Mesenchymal stem cell (in vitro differentiated cells and primary cell): ENCODE results near the gene SLC46A1.

ENCODE experiments used
- DNase-seq: peaks from one replicate; pipeline ENCODE4 v3.0.0-alpha.2; 2013
- H2AFZ ChIP-seq: one replicate; pipeline ENCODE4 v1.6.1; 2013; ENCODE audit warnings: low read depth, mild to moderate bottlenecking, control low read depth, inconsistent platforms, low read length, moderate library complexity
- H2AK5ac ChIP-seq: 2 replicates; pipeline ENCODE4 v1.6.1; 2013; ENCODE audit warnings: low read length, moderate library complexity, mild to moderate bottlenecking, inconsistent platforms; ENCODE audit not compliant: severe bottlenecking
- H2BK120ac ChIP-seq: one replicate; pipeline ENCODE4 v1.6.1; 2013; ENCODE audit warnings: low read depth, mild to moderate bottlenecking, inconsistent platforms, low read length, moderate library complexity
- H2BK12ac ChIP-seq, 2 experiments: one replicate each; pipeline ENCODE4 v1.6.1; 2013; ENCODE audit warnings: inconsistent platforms in 2 of 2, low read length in 2 of 2, mild to moderate bottlenecking in 2 of 2, moderate library complexity in 2 of 2, control low read depth in 1 of 2
- H2BK15ac ChIP-seq: one replicate; pipeline ENCODE4 v1.6.1; 2013; ENCODE audit warnings: mild to moderate bottlenecking, low read depth, inconsistent platforms; ENCODE audit not compliant: poor library complexity, severe bottlenecking
- H2BK5ac ChIP-seq: 2 replicates; pipeline ENCODE4 v1.6.1; 2013; ENCODE audit warnings: low read depth, mild to moderate bottlenecking, low read length, control low read depth, inconsistent platforms; ENCODE audit not compliant: poor library complexity, severe bottlenecking
- H3K14ac ChIP-seq, 2 experiments: one replicate each; pipeline ENCODE4 v1.6.1; 2013; ENCODE audit warnings: inconsistent platforms in 2 of 2, low read length in 2 of 2, control low read depth in 1 of 2, mild to moderate bottlenecking in 1 of 2, moderate library complexity in 1 of 2
- H3K18ac ChIP-seq, 2 experiments: one replicate each; pipeline ENCODE4 v1.6.1; 2013; ENCODE audit warnings: inconsistent platforms in 2 of 2, low read length in 2 of 2, control low read depth in 1 of 2, low read depth in 1 of 2, mild to moderate bottlenecking in 1 of 2
- H3K23ac ChIP-seq, 2 experiments: one replicate each; pipeline ENCODE4 v1.6.1; 2013; ENCODE audit warnings: inconsistent platforms in 2 of 2, low read length in 2 of 2, mild to moderate bottlenecking in 2 of 2, moderate library complexity in 2 of 2, control low read depth in 1 of 2
- H3K27ac ChIP-seq: 2 replicates; pipeline ENCODE4 v1.5.1; 2013; ENCODE audit warnings: mild to moderate bottlenecking, moderate library complexity, low read length, control low read depth, inconsistent platforms; ENCODE audit not compliant: poor library complexity, severe bottlenecking
- H3K27me3 ChIP-seq, 2 experiments: 2 replicates each; pipeline versions ENCODE4 v1.6.1 to v1.7.0; 2013; ENCODE audit warnings: low read length in 2 of 2, mild to moderate bottlenecking in 2 of 2, moderate library complexity in 2 of 2, control low read depth in 1 of 2, inconsistent platforms in 1 of 2; ENCODE audit not compliant: control insufficient read depth in 1 of 2, insufficient read depth in 1 of 2
- H3K36me3 ChIP-seq, 2 experiments: 2 replicates each; pipeline versions ENCODE4 v1.6.1 to v1.7.0; 2013; ENCODE audit warnings: low read length in 2 of 2, control low read depth in 1 of 2, inconsistent platforms in 1 of 2, low read depth in 1 of 2, mild to moderate bottlenecking in 1 of 2; ENCODE audit not compliant: insufficient read depth in 2 of 2, control insufficient read depth in 1 of 2
- H3K4ac ChIP-seq, 2 experiments: one replicate each; pipeline ENCODE4 v1.6.1; 2013; ENCODE audit warnings: inconsistent platforms in 2 of 2, low read length in 2 of 2, mild to moderate bottlenecking in 2 of 2, moderate library complexity in 2 of 2, control low read depth in 1 of 2, low read depth in 1 of 2
- H3K4me1 ChIP-seq: 2 replicates; pipeline ENCODE4 v1.6.1; 2013; ENCODE audit warnings: low read depth, low read length, control low read depth; ENCODE audit not compliant: control insufficient read depth, insufficient read depth
- H3K4me2 ChIP-seq: 2 replicates; pipeline ENCODE4 v1.6.1; 2013; ENCODE audit warnings: low read length, mild to moderate bottlenecking, inconsistent platforms; ENCODE audit not compliant: poor library complexity, severe bottlenecking
- H3K4me3 ChIP-seq, 2 experiments: 2 replicates each; pipeline versions ENCODE4 v1.5.1 to v1.7.0; 2013; ENCODE audit warnings: low read length in 2 of 2, mild to moderate bottlenecking in 2 of 2, control low read depth in 1 of 2, low read depth in 1 of 2; ENCODE audit not compliant: insufficient read depth in 1 of 2
- H3K79me1 ChIP-seq: replicated peaks from 2 replicates; pipeline ENCODE4 v1.6.1; 2013; ENCODE audit warnings: mild to moderate bottlenecking, control low read depth, low read length, inconsistent platforms; ENCODE audit not compliant: poor library complexity, severe bottlenecking
- H3K9ac ChIP-seq: 2 replicates; pipeline ENCODE4 v1.7.0; 2013; ENCODE audit warnings: mild to moderate bottlenecking, low read length, moderate library complexity
- H3K9me3 ChIP-seq: 2 replicates; pipeline ENCODE4 v1.7.0; 2013; ENCODE audit warnings: mild to moderate bottlenecking, low read length; ENCODE audit not compliant: control insufficient read depth
- H4K8ac ChIP-seq: one replicate; pipeline ENCODE4 v1.6.1; 2013; ENCODE audit warnings: inconsistent platforms, mild to moderate bottlenecking, low read length, moderate library complexity
- H4K91ac ChIP-seq: one replicate; pipeline ENCODE4 v1.6.1; 2013; ENCODE audit warnings: mild to moderate bottlenecking, low read length, inconsistent platforms
- WGBS: methylation state at CpG from one replicate; pipeline ENCODE4 v1.1.7; 2013; ENCODE audit warnings: mixed read lengths; 5-methylcytosine and 5-hydroxymethylcytosine counted together

SLC46A1 gene

GRCh38 chr17:28390141-28390540, 15.9 kb downstream of the SLC46A1 start:
- Histone ChIP-seq H2AK5ac (no peak overlapping the region), H2BK5ac (no peak overlapping the region), H2BK120ac (no peak overlapping the region), H2AFZ (no peak overlapping the region), H3K9ac (no peak overlapping the region), H3K4me1 (no peaks in the 10 kb centered on the region), H3K27ac (no peak overlapping the region), H3K18ac (no peak overlapping the region), H3K4me3 (no peak overlapping the region), H4K91ac (no peak overlapping the region), H3K27me3 (no peaks in the 10 kb centered on the region), H2BK15ac (no peak overlapping the region), H3K14ac (no peak overlapping the region), H3K23ac (no peak overlapping the region), H3K79me1 (no peaks in the 10 kb centered on the region), H3K9me3 (no peaks in the 10 kb centered on the region), H3K4ac (no peak overlapping the region), H4K8ac (no peak overlapping the region), H3K4me2 (no peak overlapping the region), H2BK12ac (no peak overlapping the region), H3K36me3 (peaks cover 6 to 28% of the 10 kb centered on the region in 2 experiments)
- WGBS, result 23% methylated on average over 1 of the region's 1 CpG
- DNase-seq, result no peak

- H3K27ac ChIP-seq, result no peak overlapping the region
- H4K91ac ChIP-seq, result no peak overlapping the region
- no peak overlapping the region for H2BK15ac ChIP-seq
- H3K18ac ChIP-seq, result no peak overlapping the region
- no peak overlapping the region for H2BK5ac ChIP-seq
- H3K23ac ChIP-seq, result no peak overlapping the region
- H2AK5ac ChIP-seq, result no peak overlapping the region
- 98% methylated on average over 11 of the region's 11 CpGs for WGBS
- H4K8ac ChIP-seq, result no peak overlapping the region
- no peak overlapping the region for H3K4me2 ChIP-seq
- H3K36me3 ChIP-seq, result peaks cover 10 to 28% of the 10 kb centered on the region in 2 experiments
- H3K4me3 ChIP-seq, result no peak overlapping the region
- H3K27me3 ChIP-seq, result peaks cover 7 to 18% of the 10 kb centered on the region in 2 experiments
- no peaks in the 10 kb centered on the region for H3K9me3 ChIP-seq
- no peak overlapping the region for H2BK12ac ChIP-seq
- H3K79me1 ChIP-seq, result no peaks in the 10 kb centered on the region
- H3K9ac ChIP-seq, result no peak overlapping the region
- no peak overlapping the region for H2BK120ac ChIP-seq
- peaks cover 9% of the 10 kb centered on the region for H3K4me1 ChIP-seq
- no peak overlapping the region for H3K14ac ChIP-seq
- no peak overlapping the region for H2AFZ ChIP-seq
- H3K4ac ChIP-seq, result no peak overlapping the region
- DNase-seq, result no peak
Measured at GRCh38 chr17:28388106-28388505, 17.9 kb downstream of the SLC46A1 start.

GRCh38 chr17:28386391-28386790, 19.6 kb downstream of the SLC46A1 start:
- no peak overlapping the region for H4K91ac ChIP-seq
- H2AK5ac ChIP-seq, result no peak overlapping the region
- H3K79me1 ChIP-seq, result no peaks in the 10 kb centered on the region
- no peak for DNase-seq
- peaks cover 10% of the 10 kb centered on the region for H3K4me1 ChIP-seq
- no peak overlapping the region for H3K4ac ChIP-seq
- no peak overlapping the region for H2BK12ac ChIP-seq
- H4K8ac ChIP-seq, result no peak overlapping the region
- no peak overlapping the region for H3K4me3 ChIP-seq
- H3K9ac ChIP-seq, result no peak overlapping the region
- H2AFZ ChIP-seq, result no peak overlapping the region
- H3K9me3 ChIP-seq, result no peaks in the 10 kb centered on the region
- H2BK120ac ChIP-seq, result no peak overlapping the region
- H3K4me2 ChIP-seq, result no peak overlapping the region
- H2BK5ac ChIP-seq, result no peak overlapping the region
- peaks cover 14 to 28% of the 10 kb centered on the region in 2 experiments for H3K36me3 ChIP-seq
- no peak overlapping the region for H3K23ac ChIP-seq
- H3K18ac ChIP-seq, result no peak overlapping the region
- H3K14ac ChIP-seq, result no peak overlapping the region
- H3K27me3 ChIP-seq, result peaks cover 12 to 27% of the 10 kb centered on the region in 2 experiments
- no peak overlapping the region for H2BK15ac ChIP-seq
- H3K27ac ChIP-seq, result no peak overlapping the region

- Histone ChIP-seq H2AK5ac (no peak overlapping the region), H2BK12ac (no peak overlapping the region), H3K79me1 (peaks cover 1% of the 10 kb centered on the region), H3K9me3 (no peaks in the 10 kb centered on the region), H2BK15ac (no peak overlapping the region), H3K27me3 (peaks cover 16 to 33% of the 10 kb centered on the region in 2 experiments), H3K9ac (no peak overlapping the region), H2AFZ (no peak overlapping the region), H3K4ac (no peak overlapping the region), H4K8ac (no peak overlapping the region), H3K18ac (no peak overlapping the region), H3K4me1 (peaks cover 11% of the 10 kb centered on the region), H3K36me3 (peaks cover 18 to 19% of the 10 kb centered on the region in 2 experiments), H2BK120ac (no peak overlapping the region), H3K14ac (no peak overlapping the region), H3K4me3 (no peak overlapping the region), H4K91ac (no peak overlapping the region), H3K4me2 (no peak overlapping the region), H2BK5ac (no peak overlapping the region), H3K27ac (no peak overlapping the region), H3K23ac (no peak overlapping the region)
- DNase-seq, result no peak
- 93% methylated on average over 5 of the region's 8 CpGs for WGBS
Measured at GRCh38 chr17:28385406-28385805, 20.6 kb downstream of the SLC46A1 start.
